Testis (tissue), 2 donors: ENCODE data around the gene PLEKHG5.

Source experiments
- CTCF ChIP-seq, 3 experiments: fragments of 450-650 bp in 2 of 3; fragments of 200-600 bp in 1 of 3; sonication (generic) in 1 of 3; IDR thresholded peaks; one replicate each; pipeline ENCODE4 v1.5.1; 2016 to 2019; ENCODE audit warnings: antibody characterized with exemption in 3 of 3, mild to moderate bottlenecking in 2 of 3, moderate library complexity in 1 of 3
- POLR2A ChIP-seq: fragments of 450-650 bp; IDR thresholded peaks from one replicate; pipeline ENCODE4 v1.6.1; 2017; ENCODE audit warnings: antibody characterized with exemption, mild to moderate bottlenecking, moderate library complexity

GRCh38 chr1:6456800-6457466 lies 34.5 kb downstream of the PLEKHG5 start:
- TF ChIP-seq POLR2A, result no peak
- no peak for TF ChIP-seq CTCF (IDR thresholded peaks at IDR 0.05)
